HEK293 (cell line): ENCODE results near the gene PACSIN2.

Experiments used
- BCL11A ChIP-seq: fragments of 450-650 bp; formaldehyde crosslinking; IDR thresholded peaks from 2 replicates; pipeline ENCODE4 v1.5.1; 2016; ENCODE audit warnings: low read depth, missing biosample characterization, missing genetic modification characterization
- KLF1 ChIP-seq: fragments of 450-650 bp; formaldehyde crosslinking; IDR thresholded peaks from 2 replicates; pipeline ENCODE4 v1.5.1; 2016; ENCODE audit warnings: missing biosample characterization, missing genetic modification characterization
- TCF7L2 ChIP-seq: IDR thresholded peaks from 2 replicates; pipeline ENCODE4 v1.6.1; 2011; ENCODE audit warnings: low read depth, mild to moderate bottlenecking, inconsistent platforms, low read length, moderate library complexity, borderline replicate concordance
- ZNF146 ChIP-seq: fragments of 450-650 bp; formaldehyde crosslinking; IDR thresholded peaks from 2 replicates; pipeline ENCODE4 v1.5.1; 2016; ENCODE audit warnings: missing biosample characterization, missing genetic modification characterization
- ZNF776 ChIP-seq: fragments of 450-650 bp; formaldehyde crosslinking; IDR thresholded peaks from 2 replicates; pipeline ENCODE4 v1.5.0; 2017; ENCODE audit warnings: missing biosample characterization, missing genetic modification characterization, borderline replicate concordance
- TF ChIP-seq, protein P1 (sequence below): IDR thresholded peaks from 2 replicates; pipeline ENCODE4 v1.6.1; 2011; ENCODE audit warnings: mild to moderate bottlenecking, low read depth, low read length, borderline replicate concordance
- TF ChIP-seq, protein P2 (sequence below): fragments of 450-650 bp; formaldehyde crosslinking; IDR thresholded peaks from 2 replicates; pipeline ENCODE4; 2016; ENCODE audit warnings: missing biosample characterization, missing genetic modification characterization
- TF ChIP-seq, protein P3 (sequence below): fragments of 450-650 bp; formaldehyde crosslinking; optimal IDR thresholded peaks from 2 replicates; pipeline ENCODE3; 2016; ENCODE audit warnings: missing biosample characterization, mild to moderate bottlenecking, missing genetic modification characterization
- TF ChIP-seq, protein P4 (sequence below): fragments of 450-650 bp; formaldehyde crosslinking; IDR thresholded peaks from 2 replicates; pipeline ENCODE4 v1.5.1; 2016; ENCODE audit warnings: missing biosample characterization, missing genetic modification characterization
- TF ChIP-seq, protein P5 (sequence below): fragments of 450-650 bp; formaldehyde crosslinking; IDR thresholded peaks from 2 replicates; pipeline ENCODE4 v1.5.1; 2016; ENCODE audit warnings: missing biosample characterization, missing genetic modification characterization
- TF ChIP-seq, protein P6 (sequence below): fragments of 450-650 bp; formaldehyde crosslinking; IDR thresholded peaks from 2 replicates; pipeline ENCODE4 v1.5.1; 2016; ENCODE audit warnings: missing biosample characterization, missing genetic modification characterization

DNA sequence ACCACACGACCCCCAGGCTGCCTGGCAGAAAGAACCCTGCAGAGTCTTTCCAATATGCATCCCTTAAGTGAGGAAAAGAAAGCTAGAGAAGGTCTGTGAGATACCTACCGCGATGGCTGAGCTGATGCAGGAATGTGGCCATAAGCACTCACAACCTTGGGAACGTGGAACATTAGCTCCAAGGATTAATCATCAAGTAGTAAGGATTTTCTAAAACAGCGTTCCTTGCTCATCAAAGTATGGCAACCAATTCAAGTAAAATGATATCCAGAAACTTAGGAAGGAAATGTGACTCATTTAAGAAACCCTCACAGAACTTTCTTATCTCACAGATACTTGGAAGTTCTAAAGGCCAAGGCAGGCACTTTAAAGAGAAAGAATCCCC, 12.8 kb downstream of the PACSIN2 start:
- TF ChIP-seq, protein P1, sequence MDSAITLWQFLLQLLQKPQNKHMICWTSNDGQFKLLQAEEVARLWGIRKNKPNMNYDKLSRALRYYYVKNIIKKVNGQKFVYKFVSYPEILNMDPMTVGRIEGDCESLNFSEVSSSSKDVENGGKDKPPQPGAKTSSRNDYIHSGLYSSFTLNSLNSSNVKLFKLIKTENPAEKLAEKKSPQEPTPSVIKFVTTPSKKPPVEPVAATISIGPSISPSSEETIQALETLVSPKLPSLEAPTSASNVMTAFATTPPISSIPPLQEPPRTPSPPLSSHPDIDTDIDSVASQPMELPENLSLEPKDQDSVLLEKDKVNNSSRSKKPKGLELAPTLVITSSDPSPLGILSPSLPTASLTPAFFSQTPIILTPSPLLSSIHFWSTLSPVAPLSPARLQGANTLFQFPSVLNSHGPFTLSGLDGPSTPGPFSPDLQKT: no peak
- TF ChIP-seq, protein P2, sequence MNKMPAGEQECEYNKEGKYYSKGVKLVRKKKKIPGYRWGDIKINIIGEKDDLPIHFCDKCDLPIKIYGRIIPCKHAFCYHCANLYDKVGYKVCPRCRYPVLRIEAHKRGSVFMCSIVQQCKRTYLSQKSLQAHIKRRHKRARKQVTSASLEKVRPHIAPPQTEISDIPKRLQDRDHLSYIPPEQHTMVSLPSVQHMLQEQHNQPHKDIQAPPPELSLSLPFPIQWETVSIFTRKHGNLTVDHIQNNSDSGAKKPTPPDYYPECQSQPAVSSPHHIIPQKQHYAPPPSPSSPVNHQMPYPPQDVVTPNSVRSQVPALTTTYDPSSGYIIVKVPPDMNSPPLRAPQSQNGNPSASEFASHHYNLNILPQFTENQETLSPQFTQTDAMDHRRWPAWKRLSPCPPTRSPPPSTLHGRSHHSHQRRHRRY: no peak
- TF ChIP-seq, protein P3, sequence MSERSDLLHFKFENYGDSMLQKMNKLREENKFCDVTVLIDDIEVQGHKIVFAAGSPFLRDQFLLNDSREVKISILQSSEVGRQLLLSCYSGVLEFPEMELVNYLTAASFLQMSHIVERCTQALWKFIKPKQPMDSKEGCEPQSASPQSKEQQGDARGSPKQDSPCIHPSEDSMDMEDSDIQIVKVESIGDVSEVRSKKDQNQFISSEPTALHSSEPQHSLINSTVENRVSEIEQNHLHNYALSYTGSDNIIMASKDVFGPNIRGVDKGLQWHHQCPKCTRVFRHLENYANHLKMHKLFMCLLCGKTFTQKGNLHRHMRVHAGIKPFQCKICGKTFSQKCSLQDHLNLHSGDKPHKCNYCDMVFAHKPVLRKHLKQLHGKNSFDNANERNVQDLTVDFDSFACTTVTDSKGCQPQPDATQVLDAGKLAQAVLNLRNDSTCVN: no peak
- TF ChIP-seq, protein P4, sequence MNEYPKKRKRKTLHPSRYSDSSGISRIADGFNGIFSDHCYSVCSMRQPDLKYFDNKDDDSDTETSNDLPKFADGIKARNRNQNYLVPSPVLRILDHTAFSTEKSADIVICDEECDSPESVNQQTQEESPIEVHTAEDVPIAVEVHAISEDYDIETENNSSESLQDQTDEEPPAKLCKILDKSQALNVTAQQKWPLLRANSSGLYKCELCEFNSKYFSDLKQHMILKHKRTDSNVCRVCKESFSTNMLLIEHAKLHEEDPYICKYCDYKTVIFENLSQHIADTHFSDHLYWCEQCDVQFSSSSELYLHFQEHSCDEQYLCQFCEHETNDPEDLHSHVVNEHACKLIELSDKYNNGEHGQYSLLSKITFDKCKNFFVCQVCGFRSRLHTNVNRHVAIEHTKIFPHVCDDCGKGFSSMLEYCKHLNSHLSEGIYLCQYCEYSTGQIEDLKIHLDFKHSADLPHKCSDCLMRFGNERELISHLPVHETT (tag by site-specific recombination): no peak
- TF ChIP-seq, protein P5, sequence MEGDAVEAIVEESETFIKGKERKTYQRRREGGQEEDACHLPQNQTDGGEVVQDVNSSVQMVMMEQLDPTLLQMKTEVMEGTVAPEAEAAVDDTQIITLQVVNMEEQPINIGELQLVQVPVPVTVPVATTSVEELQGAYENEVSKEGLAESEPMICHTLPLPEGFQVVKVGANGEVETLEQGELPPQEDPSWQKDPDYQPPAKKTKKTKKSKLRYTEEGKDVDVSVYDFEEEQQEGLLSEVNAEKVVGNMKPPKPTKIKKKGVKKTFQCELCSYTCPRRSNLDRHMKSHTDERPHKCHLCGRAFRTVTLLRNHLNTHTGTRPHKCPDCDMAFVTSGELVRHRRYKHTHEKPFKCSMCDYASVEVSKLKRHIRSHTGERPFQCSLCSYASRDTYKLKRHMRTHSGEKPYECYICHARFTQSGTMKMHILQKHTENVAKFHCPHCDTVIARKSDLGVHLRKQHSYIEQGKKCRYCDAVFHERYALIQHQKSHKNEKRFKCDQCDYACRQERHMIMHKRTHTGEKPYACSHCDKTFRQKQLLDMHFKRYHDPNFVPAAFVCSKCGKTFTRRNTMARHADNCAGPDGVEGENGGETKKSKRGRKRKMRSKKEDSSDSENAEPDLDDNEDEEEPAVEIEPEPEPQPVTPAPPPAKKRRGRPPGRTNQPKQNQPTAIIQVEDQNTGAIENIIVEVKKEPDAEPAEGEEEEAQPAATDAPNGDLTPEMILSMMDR (tag by site-specific recombination): no peak
- TF ChIP-seq TCF7L2 (no peak), BCL11A (tag by site-specific recombination) (no peak), ZNF146 (tag by site-specific recombination) (no peak), KLF1 (tag by site-specific recombination) (no peak), ZNF776 (no peak)
- TF ChIP-seq, protein P6, sequence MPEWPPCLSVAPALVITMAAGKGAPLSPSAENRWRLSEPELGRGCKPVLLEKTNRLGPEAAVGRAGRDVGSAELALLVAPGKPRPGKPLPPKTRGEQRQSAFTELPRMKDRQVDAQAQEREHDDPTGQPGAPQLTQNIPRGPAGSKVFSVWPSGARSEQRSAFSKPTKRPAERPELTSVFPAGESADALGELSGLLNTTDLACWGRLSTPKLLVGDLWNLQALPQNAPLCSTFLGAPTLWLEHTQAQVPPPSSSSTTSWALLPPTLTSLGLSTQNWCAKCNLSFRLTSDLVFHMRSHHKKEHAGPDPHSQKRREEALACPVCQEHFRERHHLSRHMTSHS (tag by site-specific recombination): no peak
